Neural progenitor cell (in vitro differentiated cells): ENCODE data around the gene LSM8. TPM values are rescaled to one million over a fixed set of nuclear protein-coding genes. Genes with fewer than 3 reads are reported as not detected.

Experiments
- DNase-seq: peaks from one replicate; pipeline ENCODE4 v3.0.0-alpha.2; 2016; ENCODE audit warnings: low spot score
- H2AFZ ChIP-seq: fragments of 200-600 bp; sonication (generic); replicated peaks from 2 replicates; pipeline ENCODE4 v1.6.1; 2016; ENCODE audit warnings: antibody characterized with exemption
- H3F3A ChIP-seq: fragments of 200-600 bp; sonication (generic); 2 replicates; pipeline ENCODE4 v1.6.1; 2016; ENCODE audit warnings: antibody characterized with exemption, low read depth
- H3K27ac ChIP-seq: fragments of 200-600 bp; sonication (generic); 2 replicates; pipeline ENCODE4 v1.5.1; 2016; ENCODE audit warnings: mild to moderate bottlenecking
- H3K27me3 ChIP-seq: fragments of 200-600 bp; sonication (generic); 2 replicates; pipeline ENCODE4 v1.6.1; 2016; ENCODE audit warnings: mild to moderate bottlenecking, moderate library complexity
- H3K36me3 ChIP-seq: fragments of 200-600 bp; sonication (generic); 2 replicates; pipeline ENCODE4 v1.5.1; 2016
- H3K4me1 ChIP-seq: fragments of 200-600 bp; sonication (generic); 2 replicates; pipeline ENCODE4 v1.6.1; 2016; ENCODE audit warnings: mixed run types
- H3K4me2 ChIP-seq: fragments of 200-600 bp; sonication (generic); 2 replicates; pipeline ENCODE4 v1.6.1; 2016
- H3K4me3 ChIP-seq: fragments of 200-600 bp; sonication (generic); 2 replicates; pipeline ENCODE4 v1.5.1; 2016
- H3K79me2 ChIP-seq: fragments of 200-600 bp; sonication (generic); 2 replicates; pipeline ENCODE4 v1.6.1; 2016; ENCODE audit warnings: low read depth
- H3K9ac ChIP-seq: fragments of 200-600 bp; sonication (generic); 2 replicates; pipeline ENCODE4 v1.6.1; 2016
- H3K9me3 ChIP-seq: fragments of 200-600 bp; sonication (generic); 2 replicates; pipeline ENCODE4 v1.5.1; 2016; ENCODE audit warnings: low read depth
- H4K20me1 ChIP-seq: fragments of 200-600 bp; sonication (generic); 2 replicates; pipeline ENCODE4 v1.6.1; 2016; ENCODE audit warnings: low read depth
- H3K27ac Mint-ChIP-seq: 3 replicates; pipeline ENCODE4 v1.8.0; 2021; ENCODE audit warnings: mixed read lengths
- H3K27me3 Mint-ChIP-seq: 2 replicates; pipeline ENCODE4 v1.8.0; 2022; ENCODE audit warnings: low read depth, mild to moderate bottlenecking, inconsistent platforms, moderate library complexity, mixed read lengths; ENCODE audit not compliant: insufficient read depth
- H3K36me3 Mint-ChIP-seq: 3 replicates; pipeline ENCODE4 v1.8.0; 2021; ENCODE audit warnings: mixed read lengths
- H3K4me1 Mint-ChIP-seq: 3 replicates; pipeline ENCODE4 v1.8.0; 2021; ENCODE audit warnings: mixed read lengths
- H3K4me3 Mint-ChIP-seq: 3 replicates; pipeline ENCODE4 v1.8.0; 2021; ENCODE audit warnings: mild to moderate bottlenecking, moderate library complexity, mixed read lengths
- H3K9me3 Mint-ChIP-seq: 3 replicates; pipeline ENCODE4 v1.8.0; 2020; ENCODE audit warnings: mixed read lengths
- CTCF ChIP-seq: fragments of 200-600 bp; sonication (generic); IDR thresholded peaks from 2 replicates; pipeline ENCODE4 v1.5.1; 2017; ENCODE audit warnings: antibody characterized with exemption, mild to moderate bottlenecking
- EZH2 ChIP-seq: fragments of 200-600 bp; sonication (generic); IDR thresholded peaks from 2 replicates; pipeline ENCODE4 v1.6.1; 2017; ENCODE audit warnings: antibody characterized with exemption, mild to moderate bottlenecking, moderate library complexity
- EZH2phosphoT487 ChIP-seq: fragments of 200-600 bp; sonication (generic); IDR thresholded peaks from 2 replicates; pipeline ENCODE4 v1.6.1; 2017; ENCODE audit warnings: antibody characterized with exemption
- total RNA-seq: library from RNA; depleted of rRNA; stranded (reverse); fragments of >200 nt; gene quantifications from 2 replicates; pipeline ENCODE4 v1.2.3, GENCODE V29; 2015; ENCODE audit warnings: low replicate concordance

LSM8 gene
- total RNA-seq, 1 donor from 2014 or later = 84.7 TPM

- Histone ChIP-seq H3K4me1 (no peaks in the 10 kb centered on the region), H3K36me3 (no peaks in the 10 kb centered on the region), H4K20me1 (no peaks in the 10 kb centered on the region), H2AFZ (no peak overlapping the region), H3K4me2 (no peak overlapping the region), H3K9ac (no peak overlapping the region), H3K27ac (no peak overlapping the region), H3K79me2 (no peaks in the 10 kb centered on the region), H3K27me3 (no peaks in the 10 kb centered on the region), H3K4me3 (no peak overlapping the region), H3F3A (no peaks in the 10 kb centered on the region), H3K9me3 (no peaks in the 10 kb centered on the region)
- Mint-ChIP-seq H3K27ac (no peak overlapping the region), H3K27me3 (no peaks in the 10 kb centered on the region), H3K4me1 (no peaks in the 10 kb centered on the region), H3K4me3 (no peak overlapping the region), H3K36me3 (no peaks in the 10 kb centered on the region), H3K9me3 (peaks cover 2% of the 10 kb centered on the region)
- TF ChIP-seq EZH2phosphoT487 (no peak), CTCF (no peak), EZH2 (no peak)
- no peak for DNase-seq
Observed at GRCh38 chr7:118214051-118214832, 30.3 kb downstream of the LSM8 start.

- Histone ChIP-seq H2AFZ (no peak overlapping the region), H3F3A (no peaks in the 10 kb centered on the region), H3K27me3 (no peaks in the 10 kb centered on the region), H3K9ac (no peak overlapping the region), H3K79me2 (no peaks in the 10 kb centered on the region), H3K9me3 (no peaks in the 10 kb centered on the region), H3K27ac (no peak overlapping the region), H3K4me1 (no peaks in the 10 kb centered on the region), H3K36me3 (no peaks in the 10 kb centered on the region), H3K4me3 (no peak overlapping the region), H4K20me1 (no peaks in the 10 kb centered on the region), H3K4me2 (no peak overlapping the region)
- no peaks in the 10 kb centered on the region for H3K27me3 Mint-ChIP-seq
- no peaks in the 10 kb centered on the region for H3K4me1 Mint-ChIP-seq
- no peak overlapping the region for H3K27ac Mint-ChIP-seq
- no peak overlapping the region for H3K4me3 Mint-ChIP-seq
- no peak for DNase-seq
- H3K36me3 Mint-ChIP-seq = no peaks in the 10 kb centered on the region
- TF ChIP-seq EZH2 (no peak), CTCF (no peak), EZH2phosphoT487 (no peak)
- H3K9me3 Mint-ChIP-seq = peaks cover 2% of the 10 kb centered on the region
Observed at GRCh38 chr7:118214833-118215182, 30.8 kb downstream of the LSM8 start.

- Mint-ChIP-seq H3K27ac (no peak overlapping the region), H3K27me3 (no peaks in the 10 kb centered on the region), H3K36me3 (no peaks in the 10 kb centered on the region), H3K9me3 (peaks cover 2% of the 10 kb centered on the region), H3K4me1 (no peaks in the 10 kb centered on the region), H3K4me3 (no peak overlapping the region)
- Histone ChIP-seq H3K36me3 (no peaks in the 10 kb centered on the region), H3K4me3 (no peak overlapping the region), H3K4me1 (no peaks in the 10 kb centered on the region), H3F3A (no peaks in the 10 kb centered on the region), H3K9ac (no peak overlapping the region), H3K27ac (no peak overlapping the region), H4K20me1 (no peaks in the 10 kb centered on the region), H2AFZ (no peak overlapping the region), H3K9me3 (no peaks in the 10 kb centered on the region), H3K4me2 (no peak overlapping the region), H3K79me2 (no peaks in the 10 kb centered on the region), H3K27me3 (no peaks in the 10 kb centered on the region)
- no peak for TF ChIP-seq EZH2phosphoT487
- TF ChIP-seq EZH2 = no peak
- TF ChIP-seq CTCF = no peak
- DNase-seq = no peak
Observed at GRCh38 chr7:118217210-118217619, 33.3 kb downstream of the LSM8 start.
